Epithelial cell of esophagus (primary cell): ENCODE results near the gene DIP2A.

Experiments used
- DNase-seq: peaks from one replicate; pipeline ENCODE4 v3.0.0; 2010; ENCODE audit warnings: low read depth
- H3K4me3 ChIP-seq: 2 replicates; pipeline ENCODE4 v1.5.1; 2011; ENCODE audit warnings: mild to moderate bottlenecking, low read length, control low read depth
- CTCF ChIP-seq: IDR thresholded peaks from 2 replicates; pipeline ENCODE4 v1.5.1; 2011; ENCODE audit warnings: low read depth, mild to moderate bottlenecking, low read length, control low read depth, inconsistent platforms; ENCODE audit not compliant: insufficient read depth; ENCODE audit errors: missing control alignments

DIP2A gene

DNA sequence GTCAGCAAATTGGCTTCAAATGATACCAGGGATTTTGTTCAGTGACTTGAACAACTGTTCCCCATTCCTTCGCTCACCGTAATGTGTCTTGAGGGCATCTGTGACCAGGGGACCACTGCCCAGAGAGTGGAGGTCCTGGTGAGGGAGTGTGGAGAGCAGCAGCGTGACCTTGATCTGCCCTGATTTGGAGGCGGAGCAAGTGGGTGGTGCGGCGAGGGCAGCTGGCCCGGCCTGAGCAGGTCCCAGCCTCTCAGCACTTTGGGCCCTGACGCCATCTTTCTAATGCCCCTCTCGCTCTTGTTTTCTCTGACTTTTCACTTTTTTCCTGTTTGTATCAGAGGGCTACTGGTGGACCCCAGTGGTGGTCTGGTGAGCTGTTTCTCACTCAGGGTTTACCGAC lies 31.1 kb downstream of the DIP2A start:
- no peak for DNase-seq
- TF ChIP-seq CTCF, result no peak
- H3K4me3 ChIP-seq, result no peak overlapping the region

- no peak for TF ChIP-seq CTCF
- no peak overlapping the region for H3K4me3 ChIP-seq
- no peak for DNase-seq
Measured at GRCh38 chr21:46491553-46491952, 32.9 kb downstream of the DIP2A start.

DNA sequence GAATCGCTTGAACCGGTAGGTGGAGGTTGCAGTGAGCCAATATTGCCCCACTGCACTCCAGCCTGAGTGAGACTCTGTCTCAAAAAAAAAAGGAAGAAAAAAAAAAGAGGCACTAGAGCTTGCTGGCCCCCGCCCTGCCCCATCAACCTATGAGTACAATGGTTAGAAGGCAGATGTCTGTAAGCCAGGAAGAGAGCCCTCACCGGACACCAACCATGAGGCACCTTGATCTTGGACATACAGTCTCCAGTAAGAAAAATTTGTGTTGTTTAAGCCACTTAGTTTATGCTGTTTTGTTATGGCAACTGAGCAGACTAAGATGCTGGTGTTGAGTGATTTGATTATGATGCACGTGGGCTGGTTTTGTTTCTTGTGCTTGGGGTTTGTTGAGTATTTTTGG lies 34.2 kb downstream of the DIP2A start:
- no peak overlapping the region for H3K4me3 ChIP-seq
- no peak for TF ChIP-seq CTCF
- DNase-seq, result no peak

- DNase-seq, result no peak
- no peak for TF ChIP-seq CTCF
Measured at GRCh38 chr21:46493828-46494227, 35.1 kb downstream of the DIP2A start.

GRCh38 chr21:46498335-46499050 lies 39.8 kb downstream of the DIP2A start:
- TF ChIP-seq CTCF, result no peak
- peak; percentile 45 for DNase-seq
- H3K4me3 ChIP-seq, result no peak overlapping the region

More at GRCh38 chr21:46493828-46494227, 35.1 kb downstream of the DIP2A start:
- H3K4me3 ChIP-seq, result no peak overlapping the region

DNA sequence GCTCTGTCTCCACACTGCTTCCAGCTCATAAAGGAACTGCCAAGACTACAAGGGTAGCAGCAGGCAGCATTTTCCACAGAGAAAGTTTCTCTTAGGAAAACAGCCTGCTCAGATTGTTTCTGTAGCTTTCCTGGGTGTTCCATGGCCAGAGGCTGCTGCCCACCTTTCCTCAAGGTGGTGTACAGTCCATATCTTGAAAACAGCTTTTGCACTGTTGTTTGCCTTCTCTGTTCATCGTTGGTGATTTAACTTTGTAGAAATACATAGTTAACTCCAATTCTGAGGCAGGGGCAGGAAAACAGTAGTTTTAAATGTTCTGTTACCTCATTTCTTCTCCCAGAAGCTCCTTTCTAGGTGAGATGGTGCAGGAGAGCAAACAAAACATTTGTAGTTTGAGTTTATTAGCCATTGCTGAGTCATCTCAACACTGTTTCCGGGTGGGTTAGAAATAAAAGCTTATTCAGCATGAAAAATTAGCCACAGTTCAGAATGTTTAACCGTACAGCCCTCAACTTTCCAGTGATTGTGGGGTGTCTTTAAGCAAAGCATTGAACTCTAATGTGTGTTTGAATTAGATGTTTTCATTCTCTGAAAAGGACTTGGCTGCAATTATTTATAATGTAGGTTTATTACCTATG lies 41.7 kb downstream of the DIP2A start:
- TF ChIP-seq CTCF, result no peak
- peak; percentile 27 for DNase-seq
- H3K4me3 ChIP-seq, result no peak overlapping the region
